ENCODE measurements around the gene RTN3. TPM values are rescaled to one million over a fixed set of nuclear protein-coding genes. Genes with fewer than 3 reads are reported as not detected.

RTN3 gene
- total RNA-seq, 1 experiment from 2014 or later = 95.0 TPM

DNA sequence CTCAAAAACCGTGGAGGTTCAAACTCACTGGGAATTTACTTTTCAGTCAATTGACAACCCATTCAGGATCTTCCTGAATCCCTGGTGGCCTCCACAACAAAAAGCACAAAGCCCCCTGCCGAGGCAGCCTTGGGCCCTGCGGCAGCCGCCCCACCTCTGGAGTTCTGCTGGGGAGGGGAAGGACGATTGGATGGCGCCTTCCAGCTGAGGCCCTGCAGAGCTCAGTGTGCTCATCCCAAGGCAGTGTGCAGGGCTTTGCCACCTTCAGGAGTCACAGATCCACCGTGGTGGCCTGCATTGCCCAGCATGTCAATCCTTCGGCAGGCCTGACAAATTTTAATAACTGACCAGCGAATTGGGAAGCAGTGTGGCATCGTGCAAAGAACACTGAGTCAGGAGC, 79.9 kb downstream of the RTN3 start (continued):
- TF ChIP-seq ZBTB33 (IDR thresholded peaks at IDR 0.05; ENCODE audit: extremely low read depth, insufficient replicate concordance, low read length) (no peak), SRF (IDR thresholded peaks at IDR 0.05; ENCODE audit: low read depth) (no peak)

DNA sequence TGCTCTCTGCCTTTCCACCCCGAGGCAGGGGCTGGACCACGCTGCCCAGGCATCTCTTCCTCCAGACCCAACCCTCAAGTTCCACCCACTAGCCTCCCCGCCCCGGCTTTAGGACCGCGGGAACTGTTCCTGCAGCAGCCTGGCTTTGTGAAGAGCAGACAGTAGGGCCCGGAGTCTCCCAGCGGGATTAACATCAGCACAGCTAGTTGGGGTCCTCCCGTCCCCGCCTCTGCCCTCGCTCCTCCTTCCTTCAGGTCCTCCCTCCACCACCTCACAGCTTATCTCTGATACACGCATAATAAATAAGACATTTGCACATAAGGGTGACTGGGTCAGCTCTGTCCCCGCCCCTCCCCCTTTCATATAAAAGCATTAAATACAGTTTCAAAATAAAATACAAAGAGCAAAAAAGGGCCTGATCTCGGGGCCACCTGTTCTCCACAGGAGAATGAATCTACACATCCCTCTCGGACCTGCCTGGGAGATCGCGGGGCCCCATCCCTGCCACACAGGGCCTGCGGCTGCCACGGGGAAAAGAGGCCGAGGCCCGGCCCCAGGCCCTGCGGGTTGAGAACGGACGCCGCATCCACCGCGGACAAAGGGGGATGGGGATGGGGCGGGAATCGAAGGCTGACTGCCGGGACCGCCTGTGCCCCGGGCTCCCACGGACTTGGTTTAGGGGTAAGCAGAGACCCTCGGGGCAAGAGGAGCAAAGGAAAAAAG, 80.8 kb downstream of the RTN3 start:
- H2AFZ ChIP-seq (ENCODE audit: low read depth, low read length, poor library complexity, severe bottlenecking) = no peak overlapping the region
- DNase-seq (ENCODE audit: low read depth, low spot score) = no peak
- no peak overlapping the region for H3K27ac ChIP-seq (ENCODE audit: low read depth, low read length)
- no peak overlapping the region for H3K9ac ChIP-seq (ENCODE audit: low read length)
- peaks cover 8% of the 10 kb centered on the region in 2 experiments for H3K4me1 ChIP-seq (ENCODE audit: control insufficient read depth in 1 of 2, insufficient read depth in 2 of 2, low read length in 2 of 2)
- POLR2A ChIA-PET = no interaction called here
- H3K27me3 ChIP-seq (ENCODE audit: insufficient read depth, low read length) = no peaks in the 10 kb centered on the region
- H3K4me2 ChIP-seq (ENCODE audit: low read length) = no peak overlapping the region
- peaks cover 5 to 9% of the 10 kb centered on the region in 2 experiments; a peak in 3 of 4 replicates for H3K36me3 ChIP-seq (ENCODE audit: control insufficient read depth in 1 of 2, insufficient read depth in 2 of 2, low read length in 2 of 2)
- H3K9me3 ChIP-seq (ENCODE audit: control insufficient read depth in 1 of 2, insufficient read depth in 1 of 2, low read depth in 1 of 2, low read length in 2 of 2) = no peaks in the 10 kb centered on the region
- TSS peak; percentile 9 for BruUV-seq (replicated peaks)
- intact Hi-C loops (cut with micrococcal nuclease) = no loop called here
- H3K79me2 ChIP-seq (ENCODE audit: insufficient read depth, low read length) = peaks cover 11% of the 10 kb centered on the region
- H3K4me3 ChIP-seq (replicated peaks in 1 of 2; ENCODE audit: low read depth in 1 of 2, low read length in 2 of 2) = no peak overlapping the region
- no peak for TF ChIP-seq SRF (IDR thresholded peaks at IDR 0.05; ENCODE audit: low read depth)
- no peak for TF ChIP-seq RAD21 (IDR thresholded peaks at IDR 0.05; ENCODE audit: low read depth)
- no peak for TF ChIP-seq ATF3 (IDR thresholded peaks at IDR 0.05)
- TF ChIP-seq ZNF274 (IDR thresholded peaks at IDR 0.05; ENCODE audit: low read depth, low read length) = no peak
- TF ChIP-seq TCF7L2 (IDR thresholded peaks at IDR 0.05; ENCODE audit: borderline replicate concordance, extremely low read depth, insufficient read depth, insufficient read length) = no peak
- no peak for TF ChIP-seq ZFX (IDR thresholded peaks at IDR 0.05)
- TF ChIP-seq REST (IDR thresholded peaks at IDR 0.05; ENCODE audit: low read depth) = no peak
- no peak for TF ChIP-seq ZBTB33 (IDR thresholded peaks at IDR 0.05; ENCODE audit: extremely low read depth, insufficient replicate concordance, low read length)
- TF ChIP-seq EGR1 (IDR thresholded peaks at IDR 0.05; ENCODE audit: low read depth) = no peak
- TF ChIP-seq JUND (IDR thresholded peaks at IDR 0.05) = no peak
- no peak for TF ChIP-seq CEBPB (IDR thresholded peaks at IDR 0.05; ENCODE audit: low read depth)
- no peak for TF ChIP-seq FOSL1 (IDR thresholded peaks at IDR 0.05; ENCODE audit: low read depth)
- RAD21 ChIA-PET (ENCODE audit: low non-redundant PET in 1 of 2, low total read pairs in 2 of 2, uncharacterized antibody in 2 of 2, unreplicated experiment in 2 of 2) = no interaction called here
- H4K20me1 ChIP-seq (ENCODE audit: insufficient read depth) = peaks cover 2% of the 10 kb centered on the region; the same call in 1 of the 2 replicates
- no peak for ATAC-seq
- no peaks in the 10 kb centered on the region for H3K9me2 ChIP-seq (ENCODE audit: insufficient read depth)
- CTCF ChIA-PET = no interaction called here
